ENCODE results near the gene ABHD17C.

- TF ChIP-seq EZH2 (IDR thresholded peaks at IDR 0.05; ENCODE audit: low read depth, unreplicated experiment): no peak
- TF ChIP-seq CTCF (conservative IDR thresholded peaks at IDR 0.05; ENCODE audit: low read depth in 2 of 2): no peak
- no peak for TF ChIP-seq POLR2AphosphoS5 (IDR thresholded peaks at IDR 0.05; ENCODE audit: low read depth)
- TF ChIP-seq EZH2phosphoT487 (IDR thresholded peaks at IDR 0.05; ENCODE audit: unreplicated experiment): no peak
Observed at GRCh38 chr15:80733460-80733859, 38.4 kb downstream of the ABHD17C start.
